WTC11 (cell line): ENCODE measurements around the gene SLC19A1. TPM values are rescaled to one million over a fixed set of nuclear protein-coding genes. Genes with fewer than 3 reads are reported as not detected.

Source experiments
- ATAC-seq: fragments of 200-7000 bp; cut with Tn5 transposase; 2 replicates; pipeline ENCODE4 v1.10.0; 2021; ENCODE audit warnings: mild to moderate bottlenecking, moderate library complexity
- CTCF ChIA-PET: fragments of 300-600 bp; sonication (Branson Sonifier 250); formaldehyde crosslinking; loops from one replicate; lab custom pipeline; 2021; ENCODE audit warnings: antibody characterized with exemption; lab: Charles Lee
- POLR2A ChIA-PET: fragments of 350-600 bp; sonication (Branson Sonifier 250); formaldehyde crosslinking; loops from one replicate; lab custom pipeline; 2021; ENCODE audit warnings: antibody characterized with exemption; lab: Charles Lee
- DNase-seq: peaks from one replicate; pipeline ENCODE4 v3.0.0; 2021; ENCODE audit warnings: low spot score
- H3K27ac Mint-ChIP-seq: 2 replicates; pipeline ENCODE4 v1.8.0; 2021; ENCODE audit warnings: mixed read lengths
- H3K27me3 Mint-ChIP-seq: 2 replicates; pipeline ENCODE4 v1.8.0; 2021; ENCODE audit warnings: low read depth, mild to moderate bottlenecking, moderate library complexity, mixed read lengths
- H3K36me3 Mint-ChIP-seq: 2 replicates; pipeline ENCODE4 v1.8.0; 2021; ENCODE audit warnings: mixed read lengths
- H3K4me1 Mint-ChIP-seq: 2 replicates; pipeline ENCODE4 v1.8.0; 2022; ENCODE audit warnings: mixed read lengths
- H3K4me3 Mint-ChIP-seq: 2 replicates; pipeline ENCODE4 v1.8.0; 2021; ENCODE audit warnings: mild to moderate bottlenecking, moderate library complexity, mixed read lengths
- H3K9me3 Mint-ChIP-seq: 2 replicates; pipeline ENCODE4 v1.8.0; 2021; ENCODE audit warnings: mixed read lengths
- CREM ChIP-seq: sonication (generic); formaldehyde crosslinking; IDR thresholded peaks from 2 replicates; pipeline ENCODE4 v1.8.1; 2022; ENCODE audit warnings: mild to moderate bottlenecking, missing genetic modification reagents, moderate library complexity
- ELF4 ChIP-seq: sonication (generic); formaldehyde crosslinking; IDR thresholded peaks from 2 replicates; pipeline ENCODE4 v1.8.1; 2022; ENCODE audit warnings: low read depth, mild to moderate bottlenecking, moderate library complexity, missing genetic modification reagents
- GTF2I ChIP-seq: fragments of 250-450 bp; sonication (Bioruptor Pico); conservative IDR thresholded peaks from 2 replicates; pipeline ENCODE4 v1.4.0; 2021; ENCODE audit warnings: mild to moderate bottlenecking
- HMGA2 ChIP-seq: fragments of 250-450 bp; sonication (Bioruptor Pico); IDR thresholded peaks from 2 replicates; pipeline ENCODE4 v1.4.0; 2021; ENCODE audit warnings: mild to moderate bottlenecking, moderate library complexity
- NFE2L1 ChIP-seq: sonication (generic); formaldehyde crosslinking; IDR thresholded peaks from 2 replicates; pipeline ENCODE4 v1.8.1; 2023; ENCODE audit warnings: missing genetic modification reagents
- ZNF232 ChIP-seq: sonication (generic); formaldehyde crosslinking; IDR thresholded peaks from 2 replicates; pipeline ENCODE4 v1.8.0; 2022; ENCODE audit warnings: mild to moderate bottlenecking, missing genetic modification reagents
- ZNF396 ChIP-seq: fragments of 250-450 bp; sonication (Bioruptor Pico); IDR thresholded peaks from 2 replicates; pipeline ENCODE4 v1.8.0; 2021; ENCODE audit warnings: mild to moderate bottlenecking, moderate library complexity, borderline replicate concordance
- total RNA-seq: library from RNA; stranded (reverse); gene quantifications from 3 replicates; pipeline ENCODE4 v1.2.3, GENCODE V29; 2021
- TF ChIP-seq, protein P1 (sequence below): sonication (generic); formaldehyde crosslinking; IDR thresholded peaks from 2 replicates; pipeline ENCODE4 v1.8.0; 2022; ENCODE audit warnings: missing genetic modification reagents
- TF ChIP-seq, protein P2 (sequence below): sonication (generic); formaldehyde crosslinking; IDR thresholded peaks from 2 replicates; pipeline ENCODE4 v1.8.1; 2022; ENCODE audit warnings: missing genetic modification reagents, borderline replicate concordance
- TF ChIP-seq, protein P3 (sequence below): sonication (generic); formaldehyde crosslinking; IDR thresholded peaks from 2 replicates; pipeline ENCODE4 v1.8.1; 2022; ENCODE audit warnings: mild to moderate bottlenecking, moderate library complexity, missing genetic modification reagents
- TF ChIP-seq, protein P4 (sequence below): sonication (generic); formaldehyde crosslinking; IDR thresholded peaks from 2 replicates; pipeline ENCODE4 v1.8.1; 2023; ENCODE audit warnings: mild to moderate bottlenecking, missing genetic modification reagents
- TF ChIP-seq, protein P5 (sequence below): fragments of 250-450 bp; sonication (Bioruptor Pico); IDR thresholded peaks from 2 replicates; pipeline ENCODE4 v1.8.0; 2021; ENCODE audit warnings: mild to moderate bottlenecking
- TF ChIP-seq, protein P6 (sequence below): sonication (generic); formaldehyde crosslinking; IDR thresholded peaks from 2 replicates; pipeline ENCODE4 v1.8.0; 2023; ENCODE audit warnings: mild to moderate bottlenecking, missing genetic modification reagents
- TF ChIP-seq, protein P7 (sequence below): fragments of 250-450 bp; sonication (Bioruptor Pico); IDR thresholded peaks from 2 replicates; pipeline ENCODE4 v1.9.0; 2021; ENCODE audit warnings: moderate library complexity, mild to moderate bottlenecking, inconsistent platforms, borderline replicate concordance

Gene SLC19A1
- total RNA-seq, 1 experiment from 2014 or later = 29.8 TPM

DNA sequence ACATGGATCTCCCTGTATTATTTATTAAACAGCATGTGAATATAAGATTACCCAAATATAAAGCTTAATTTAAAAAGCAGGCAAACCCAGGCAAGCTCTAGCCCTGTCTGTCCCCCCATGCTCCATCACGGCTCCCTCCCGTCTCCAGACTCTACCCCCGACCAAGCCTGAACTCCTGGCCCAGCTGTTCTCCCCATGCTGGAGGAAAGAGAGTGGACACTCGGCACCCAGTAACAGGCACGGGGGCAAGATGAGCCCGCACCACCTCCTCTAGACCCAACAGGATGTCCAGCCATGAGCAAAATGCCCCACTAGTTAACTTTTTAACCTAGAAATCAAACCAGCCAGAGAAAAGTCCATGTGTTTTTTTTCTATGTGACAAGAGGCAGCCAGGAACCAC is 19.3 kb downstream of the SLC19A1 start:
- no peak overlapping the region for H3K27ac Mint-ChIP-seq
- 0 out of 2 replicates have a peak, but pooled peaks cover 4% of the 10 kb centered on the region for H3K4me1 Mint-ChIP-seq
- H3K4me3 Mint-ChIP-seq = no peak overlapping the region
- ChIA-PET POLR2A (no interaction called here), CTCF (no interaction called here)
- H3K9me3 Mint-ChIP-seq = peaks cover 44% of the 10 kb centered on the region
- peaks cover 37% of the 10 kb centered on the region for H3K27me3 Mint-ChIP-seq
- ATAC-seq (no peak), DNase-seq (no peak)
- TF ChIP-seq GTF2I (CRISPR knock-in tag) = no peak
- TF ChIP-seq ZNF396 (CRISPR knock-in tag) = no peak
- no peak for TF ChIP-seq ELF4 (CRISPR knock-in tag)
- TF ChIP-seq, protein P1, sequence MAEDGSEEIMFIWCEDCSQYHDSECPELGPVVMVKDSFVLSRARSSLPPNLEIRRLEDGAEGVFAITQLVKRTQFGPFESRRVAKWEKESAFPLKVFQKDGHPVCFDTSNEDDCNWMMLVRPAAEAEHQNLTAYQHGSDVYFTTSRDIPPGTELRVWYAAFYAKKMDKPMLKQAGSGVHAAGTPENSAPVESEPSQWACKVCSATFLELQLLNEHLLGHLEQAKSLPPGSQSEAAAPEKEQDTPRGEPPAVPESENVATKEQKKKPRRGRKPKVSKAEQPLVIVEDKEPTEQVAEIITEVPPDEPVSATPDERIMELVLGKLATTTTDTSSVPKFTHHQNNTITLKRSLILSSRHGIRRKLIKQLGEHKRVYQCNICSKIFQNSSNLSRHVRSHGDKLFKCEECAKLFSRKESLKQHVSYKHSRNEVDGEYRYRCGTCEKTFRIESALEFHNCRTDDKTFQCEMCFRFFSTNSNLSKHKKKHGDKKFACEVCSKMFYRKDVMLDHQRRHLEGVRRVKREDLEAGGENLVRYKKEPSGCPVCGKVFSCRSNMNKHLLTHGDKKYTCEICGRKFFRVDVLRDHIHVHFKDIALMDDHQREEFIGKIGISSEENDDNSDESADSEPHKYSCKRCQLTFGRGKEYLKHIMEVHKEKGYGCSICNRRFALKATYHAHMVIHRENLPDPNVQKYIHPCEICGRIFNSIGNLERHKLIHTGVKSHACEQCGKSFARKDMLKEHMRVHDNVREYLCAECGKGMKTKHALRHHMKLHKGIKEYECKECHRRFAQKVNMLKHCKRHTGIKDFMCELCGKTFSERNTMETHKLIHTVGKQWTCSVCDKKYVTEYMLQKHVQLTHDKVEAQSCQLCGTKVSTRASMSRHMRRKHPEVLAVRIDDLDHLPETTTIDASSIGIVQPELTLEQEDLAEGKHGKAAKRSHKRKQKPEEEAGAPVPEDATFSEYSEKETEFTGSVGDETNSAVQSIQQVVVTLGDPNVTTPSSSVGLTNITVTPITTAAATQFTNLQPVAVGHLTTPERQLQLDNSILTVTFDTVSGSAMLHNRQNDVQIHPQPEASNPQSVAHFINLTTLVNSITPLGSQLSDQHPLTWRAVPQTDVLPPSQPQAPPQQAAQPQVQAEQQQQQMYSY (CRISPR knock-in tag) = no peak
- no peak for TF ChIP-seq CREM (CRISPR knock-in tag)
- TF ChIP-seq NFE2L1 (CRISPR knock-in tag) = no peak
- TF ChIP-seq, protein P2, sequence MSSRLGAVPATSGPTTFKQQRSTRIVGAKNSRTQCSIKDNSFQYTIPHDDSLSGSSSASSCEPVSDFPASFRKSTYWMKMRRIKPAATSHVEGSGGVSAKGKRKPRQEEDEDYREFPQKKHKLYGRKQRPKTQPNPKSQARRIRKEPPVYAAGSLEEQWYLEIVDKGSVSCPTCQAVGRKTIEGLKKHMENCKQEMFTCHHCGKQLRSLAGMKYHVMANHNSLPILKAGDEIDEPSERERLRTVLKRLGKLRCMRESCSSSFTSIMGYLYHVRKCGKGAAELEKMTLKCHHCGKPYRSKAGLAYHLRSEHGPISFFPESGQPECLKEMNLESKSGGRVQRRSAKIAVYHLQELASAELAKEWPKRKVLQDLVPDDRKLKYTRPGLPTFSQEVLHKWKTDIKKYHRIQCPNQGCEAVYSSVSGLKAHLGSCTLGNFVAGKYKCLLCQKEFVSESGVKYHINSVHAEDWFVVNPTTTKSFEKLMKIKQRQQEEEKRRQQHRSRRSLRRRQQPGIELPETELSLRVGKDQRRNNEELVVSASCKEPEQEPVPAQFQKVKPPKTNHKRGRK (CRISPR knock-in tag) = no peak
- TF ChIP-seq, protein P3, sequence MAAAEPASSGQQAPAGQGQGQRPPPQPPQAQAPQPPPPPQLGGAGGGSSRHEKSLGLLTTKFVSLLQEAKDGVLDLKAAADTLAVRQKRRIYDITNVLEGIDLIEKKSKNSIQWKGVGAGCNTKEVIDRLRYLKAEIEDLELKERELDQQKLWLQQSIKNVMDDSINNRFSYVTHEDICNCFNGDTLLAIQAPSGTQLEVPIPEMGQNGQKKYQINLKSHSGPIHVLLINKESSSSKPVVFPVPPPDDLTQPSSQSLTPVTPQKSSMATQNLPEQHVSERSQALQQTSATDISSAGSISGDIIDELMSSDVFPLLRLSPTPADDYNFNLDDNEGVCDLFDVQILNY = no peak
- TF ChIP-seq, protein P4, sequence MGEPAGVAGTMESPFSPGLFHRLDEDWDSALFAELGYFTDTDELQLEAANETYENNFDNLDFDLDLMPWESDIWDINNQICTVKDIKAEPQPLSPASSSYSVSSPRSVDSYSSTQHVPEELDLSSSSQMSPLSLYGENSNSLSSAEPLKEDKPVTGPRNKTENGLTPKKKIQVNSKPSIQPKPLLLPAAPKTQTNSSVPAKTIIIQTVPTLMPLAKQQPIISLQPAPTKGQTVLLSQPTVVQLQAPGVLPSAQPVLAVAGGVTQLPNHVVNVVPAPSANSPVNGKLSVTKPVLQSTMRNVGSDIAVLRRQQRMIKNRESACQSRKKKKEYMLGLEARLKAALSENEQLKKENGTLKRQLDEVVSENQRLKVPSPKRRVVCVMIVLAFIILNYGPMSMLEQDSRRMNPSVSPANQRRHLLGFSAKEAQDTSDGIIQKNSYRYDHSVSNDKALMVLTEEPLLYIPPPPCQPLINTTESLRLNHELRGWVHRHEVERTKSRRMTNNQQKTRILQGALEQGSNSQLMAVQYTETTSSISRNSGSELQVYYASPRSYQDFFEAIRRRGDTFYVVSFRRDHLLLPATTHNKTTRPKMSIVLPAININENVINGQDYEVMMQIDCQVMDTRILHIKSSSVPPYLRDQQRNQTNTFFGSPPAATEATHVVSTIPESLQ = no peak
- TF ChIP-seq, protein P5, sequence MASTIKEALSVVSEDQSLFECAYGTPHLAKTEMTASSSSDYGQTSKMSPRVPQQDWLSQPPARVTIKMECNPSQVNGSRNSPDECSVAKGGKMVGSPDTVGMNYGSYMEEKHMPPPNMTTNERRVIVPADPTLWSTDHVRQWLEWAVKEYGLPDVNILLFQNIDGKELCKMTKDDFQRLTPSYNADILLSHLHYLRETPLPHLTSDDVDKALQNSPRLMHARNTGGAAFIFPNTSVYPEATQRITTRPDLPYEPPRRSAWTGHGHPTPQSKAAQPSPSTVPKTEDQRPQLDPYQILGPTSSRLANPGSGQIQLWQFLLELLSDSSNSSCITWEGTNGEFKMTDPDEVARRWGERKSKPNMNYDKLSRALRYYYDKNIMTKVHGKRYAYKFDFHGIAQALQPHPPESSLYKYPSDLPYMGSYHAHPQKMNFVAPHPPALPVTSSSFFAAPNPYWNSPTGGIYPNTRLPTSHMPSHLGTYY = no peak
- TF ChIP-seq HMGA2 (CRISPR knock-in tag) = no peak
- TF ChIP-seq ZNF232 (CRISPR knock-in tag) = no peak
- TF ChIP-seq, protein P6, sequence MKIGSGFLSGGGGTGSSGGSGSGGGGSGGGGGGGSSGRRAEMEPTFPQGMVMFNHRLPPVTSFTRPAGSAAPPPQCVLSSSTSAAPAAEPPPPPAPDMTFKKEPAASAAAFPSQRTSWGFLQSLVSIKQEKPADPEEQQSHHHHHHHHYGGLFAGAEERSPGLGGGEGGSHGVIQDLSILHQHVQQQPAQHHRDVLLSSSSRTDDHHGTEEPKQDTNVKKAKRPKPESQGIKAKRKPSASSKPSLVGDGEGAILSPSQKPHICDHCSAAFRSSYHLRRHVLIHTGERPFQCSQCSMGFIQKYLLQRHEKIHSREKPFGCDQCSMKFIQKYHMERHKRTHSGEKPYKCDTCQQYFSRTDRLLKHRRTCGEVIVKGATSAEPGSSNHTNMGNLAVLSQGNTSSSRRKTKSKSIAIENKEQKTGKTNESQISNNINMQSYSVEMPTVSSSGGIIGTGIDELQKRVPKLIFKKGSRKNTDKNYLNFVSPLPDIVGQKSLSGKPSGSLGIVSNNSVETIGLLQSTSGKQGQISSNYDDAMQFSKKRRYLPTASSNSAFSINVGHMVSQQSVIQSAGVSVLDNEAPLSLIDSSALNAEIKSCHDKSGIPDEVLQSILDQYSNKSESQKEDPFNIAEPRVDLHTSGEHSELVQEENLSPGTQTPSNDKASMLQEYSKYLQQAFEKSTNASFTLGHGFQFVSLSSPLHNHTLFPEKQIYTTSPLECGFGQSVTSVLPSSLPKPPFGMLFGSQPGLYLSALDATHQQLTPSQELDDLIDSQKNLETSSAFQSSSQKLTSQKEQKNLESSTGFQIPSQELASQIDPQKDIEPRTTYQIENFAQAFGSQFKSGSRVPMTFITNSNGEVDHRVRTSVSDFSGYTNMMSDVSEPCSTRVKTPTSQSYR (CRISPR knock-in tag) = no peak
- TF ChIP-seq, protein P7, sequence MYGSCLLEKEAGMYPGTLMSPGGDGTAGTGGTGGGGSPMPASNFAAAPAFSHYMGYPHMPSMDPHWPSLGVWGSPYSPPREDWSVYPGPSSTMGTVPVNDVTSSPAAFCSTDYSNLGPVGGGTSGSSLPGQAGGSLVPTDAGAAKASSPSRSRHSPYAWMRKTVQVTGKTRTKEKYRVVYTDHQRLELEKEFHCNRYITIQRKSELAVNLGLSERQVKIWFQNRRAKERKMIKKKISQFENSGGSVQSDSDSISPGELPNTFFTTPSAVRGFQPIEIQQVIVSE (CRISPR knock-in tag) = no peak
- peaks cover 58% of the 10 kb centered on the region for H3K36me3 Mint-ChIP-seq
